ENCODE measurements around the gene TRAPPC3. TPM values are rescaled to one million over a fixed set of nuclear protein-coding genes. Genes with fewer than 3 reads are reported as not detected.

TRAPPC3 gene
- total RNA-seq, 1 donor from 2014 or later, result 74.4 TPM

DNA sequence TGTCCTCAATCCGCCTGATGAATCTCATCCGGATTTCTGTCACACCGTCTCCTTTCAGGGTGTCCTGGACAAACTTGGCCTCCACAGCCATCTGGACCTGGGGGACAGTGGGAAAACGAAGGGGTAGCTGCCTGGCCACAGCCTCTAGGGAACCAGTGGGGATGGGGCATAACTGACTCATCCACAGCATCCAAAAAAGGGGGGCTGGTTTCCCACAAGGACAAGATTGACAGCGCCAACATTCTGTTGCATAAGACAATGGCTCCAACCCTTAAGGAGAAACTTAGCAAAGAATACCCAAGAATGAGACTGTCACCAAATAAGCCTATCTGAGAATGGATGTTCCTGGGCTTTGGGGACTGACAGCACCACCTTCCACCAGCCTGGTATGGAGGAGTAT lies 12.1 kb downstream of the TRAPPC3 start:
- Mint-ChIP-seq H3K4me1 (ENCODE audit: low read depth) (peaks cover 21% of the 10 kb centered on the region), H3K27me3 (ENCODE audit: insufficient read depth) (no peaks in the 10 kb centered on the region), H3K9me3 (no peaks in the 10 kb centered on the region), H3K36me3 (ENCODE audit: low read depth) (peaks cover 14% of the 10 kb centered on the region), H3K4me3 (no peak overlapping the region), H3K27ac (no peak overlapping the region)
- intact Hi-C loops (cut with micrococcal nuclease), result no loop called here
- DNase-seq (ENCODE audit: low spot score), result no peak

DNA sequence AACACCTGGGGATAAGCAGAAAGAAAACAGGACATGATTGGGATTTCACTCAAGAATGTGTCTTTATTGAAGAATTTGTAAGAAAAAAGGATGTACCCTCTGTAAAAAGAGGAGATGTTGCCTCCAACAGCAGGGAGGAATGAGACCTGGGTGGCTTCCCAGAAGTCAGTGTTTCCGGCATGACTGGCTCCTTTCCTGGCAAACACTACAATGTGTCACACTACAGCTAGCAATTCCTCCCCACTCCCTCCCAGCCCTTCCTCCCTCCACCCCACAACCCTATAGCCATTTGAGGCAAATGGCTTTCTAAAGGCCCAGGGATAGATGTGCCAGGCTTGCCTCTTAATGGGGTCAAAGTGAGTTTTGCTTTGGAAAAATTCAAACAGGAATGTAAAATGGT lies 12.8 kb downstream of the TRAPPC3 start:
- H3K4me1 Mint-ChIP-seq (ENCODE audit: low read depth), result peaks cover 16% of the 10 kb centered on the region
- peaks cover 12% of the 10 kb centered on the region for H3K36me3 Mint-ChIP-seq (ENCODE audit: low read depth)
- H3K27me3 Mint-ChIP-seq (ENCODE audit: insufficient read depth), result no peaks in the 10 kb centered on the region
- H3K4me3 Mint-ChIP-seq, result no peak overlapping the region
- no peak overlapping the region for H3K27ac Mint-ChIP-seq
- intact Hi-C loops (cut with micrococcal nuclease), result no loop called here
- DNase-seq (ENCODE audit: low spot score), result no peak
- no peaks in the 10 kb centered on the region for H3K9me3 Mint-ChIP-seq

GRCh38 chr1:36135796-36136195 lies 13.5 kb downstream of the TRAPPC3 start:
- H3K4me3 Mint-ChIP-seq, result no peak overlapping the region
- peaks cover 12% of the 10 kb centered on the region for H3K36me3 Mint-ChIP-seq (ENCODE audit: low read depth)
- intact Hi-C loops (cut with micrococcal nuclease), result no loop called here

GRCh38 chr1:36135330-36135667 lies 14.0 kb downstream of the TRAPPC3 start:
- peaks cover 12% of the 10 kb centered on the region for H3K36me3 Mint-ChIP-seq (ENCODE audit: low read depth)
- H3K9me3 Mint-ChIP-seq, result no peaks in the 10 kb centered on the region
- H3K27ac Mint-ChIP-seq, result no peak overlapping the region
- no peak overlapping the region for H3K4me3 Mint-ChIP-seq
- H3K4me1 Mint-ChIP-seq (ENCODE audit: low read depth), result peaks cover 5% of the 10 kb centered on the region
- intact Hi-C loops (cut with micrococcal nuclease), result no loop called here
- no peak for DNase-seq (ENCODE audit: low spot score)
- H3K27me3 Mint-ChIP-seq (ENCODE audit: insufficient read depth), result no peaks in the 10 kb centered on the region

More at GRCh38 chr1:36135796-36136195, 13.5 kb downstream of the TRAPPC3 start:
- no peak for DNase-seq (ENCODE audit: low spot score)
- Mint-ChIP-seq H3K27me3 (ENCODE audit: insufficient read depth) (no peaks in the 10 kb centered on the region), H3K4me1 (ENCODE audit: low read depth) (peaks cover 10% of the 10 kb centered on the region), H3K27ac (no peak overlapping the region), H3K9me3 (no peaks in the 10 kb centered on the region)

GRCh38 chr1:36134505-36135329 lies 14.6 kb downstream of the TRAPPC3 start:
- H3K36me3 Mint-ChIP-seq (ENCODE audit: low read depth), result peaks cover 9% of the 10 kb centered on the region
- H3K4me3 Mint-ChIP-seq, result no peak overlapping the region
- H3K27ac Mint-ChIP-seq, result no peak overlapping the region
- no peaks in the 10 kb centered on the region for H3K4me1 Mint-ChIP-seq (ENCODE audit: low read depth)
- no peaks in the 10 kb centered on the region for H3K27me3 Mint-ChIP-seq (ENCODE audit: insufficient read depth)
- intact Hi-C loops (cut with micrococcal nuclease), result loop anchor here (1.0 kb wide), 1 partner anchor 35 kb away; no protein-coding TSS in a partner anchor
- DNase-seq (ENCODE audit: low spot score), result no peak
- H3K9me3 Mint-ChIP-seq, result no peaks in the 10 kb centered on the region

DNA sequence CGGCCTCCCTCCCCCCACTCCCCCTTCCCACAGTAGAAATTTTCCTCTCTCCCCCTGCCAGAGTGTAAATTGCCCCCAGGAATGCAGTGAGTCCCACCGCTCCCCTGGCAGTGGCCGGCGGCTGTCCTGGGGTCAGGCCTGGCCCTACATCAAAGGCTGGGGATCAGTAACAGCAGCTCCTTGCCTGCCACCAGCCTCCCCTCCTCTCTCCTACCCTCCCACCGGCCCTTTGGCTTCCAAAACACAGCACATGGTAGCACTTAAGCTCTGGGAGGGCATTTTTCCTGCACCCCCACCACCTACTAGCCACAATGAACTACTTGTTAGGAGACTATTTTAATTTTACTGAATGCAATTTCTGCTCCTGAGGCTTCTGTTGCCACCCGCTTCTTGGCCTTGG lies 15.3 kb downstream of the TRAPPC3 start:
- Mint-ChIP-seq H3K27ac (no peak overlapping the region), H3K4me1 (ENCODE audit: low read depth) (no peaks in the 10 kb centered on the region), H3K36me3 (ENCODE audit: low read depth) (peaks cover 5% of the 10 kb centered on the region), H3K4me3 (no peak overlapping the region), H3K9me3 (no peaks in the 10 kb centered on the region), H3K27me3 (ENCODE audit: insufficient read depth) (peaks cover 3% of the 10 kb centered on the region)
- intact Hi-C loops (cut with micrococcal nuclease), result loop anchor here (1.0 kb wide), 1 partner anchor 35 kb away; no protein-coding TSS in a partner anchor
- DNase-seq (ENCODE audit: low spot score), result no peak

DNA sequence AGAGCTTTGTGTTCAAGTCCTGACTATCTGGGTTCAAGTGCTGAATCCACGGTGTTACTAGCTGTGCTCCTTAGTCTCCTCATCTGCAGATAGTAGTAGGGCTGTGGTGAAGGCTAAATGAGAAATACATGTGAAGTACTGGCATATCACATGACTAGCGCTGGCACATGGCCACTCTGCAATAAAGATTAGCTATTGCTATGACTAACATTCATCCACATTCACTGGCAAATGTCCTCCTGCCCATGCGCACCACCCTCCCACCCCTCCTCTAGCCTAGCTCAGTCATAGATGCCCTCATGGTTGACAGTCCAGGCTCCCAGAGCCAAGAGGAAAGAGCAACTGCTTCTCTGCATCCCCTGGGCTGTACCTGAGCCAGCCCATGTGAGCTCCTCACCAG lies 15.8 kb downstream of the TRAPPC3 start:
- H3K27me3 Mint-ChIP-seq (ENCODE audit: insufficient read depth), result peaks cover 3% of the 10 kb centered on the region
- intact Hi-C loops (cut with micrococcal nuclease), result no loop called here

DNA sequence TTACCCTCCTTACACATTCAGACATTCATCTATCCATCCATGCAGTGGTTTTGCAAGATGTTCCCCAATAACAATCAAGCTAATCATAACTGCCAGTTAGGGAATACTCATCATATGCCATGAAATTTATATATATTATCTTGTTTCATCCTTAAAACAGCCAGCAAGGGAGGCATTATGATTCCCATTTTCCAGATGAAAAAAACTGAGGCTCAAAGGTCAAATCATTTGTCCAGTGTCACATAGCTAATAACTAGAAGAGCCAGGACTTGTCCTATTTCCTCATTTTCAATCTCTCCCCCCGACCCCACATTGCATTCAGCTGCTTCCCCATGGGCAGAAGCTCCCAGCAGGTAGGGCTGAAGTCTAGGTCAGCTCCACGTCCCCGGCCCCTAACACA lies 17.3 kb downstream of the TRAPPC3 start:
- intact Hi-C loops (cut with micrococcal nuclease), result no loop called here
- H3K27ac Mint-ChIP-seq, result no peak overlapping the region
- H3K9me3 Mint-ChIP-seq, result no peaks in the 10 kb centered on the region
- peaks cover 3% of the 10 kb centered on the region for H3K27me3 Mint-ChIP-seq (ENCODE audit: insufficient read depth)
- DNase-seq (ENCODE audit: low spot score), result no peak
- no peak overlapping the region for H3K4me3 Mint-ChIP-seq
- H3K36me3 Mint-ChIP-seq (ENCODE audit: low read depth), result no peaks in the 10 kb centered on the region
- H3K4me1 Mint-ChIP-seq (ENCODE audit: low read depth), result no peaks in the 10 kb centered on the region

More for the DNA sequence above, 15.8 kb downstream of the TRAPPC3 start:
- peaks cover 5% of the 10 kb centered on the region for H3K36me3 Mint-ChIP-seq (ENCODE audit: low read depth)
- no peak for DNase-seq (ENCODE audit: low spot score)
- H3K4me3 Mint-ChIP-seq, result no peak overlapping the region
- no peaks in the 10 kb centered on the region for H3K4me1 Mint-ChIP-seq (ENCODE audit: low read depth)
- no peak overlapping the region for H3K27ac Mint-ChIP-seq
- no peaks in the 10 kb centered on the region for H3K9me3 Mint-ChIP-seq

- no peak overlapping the region for H3K4me3 Mint-ChIP-seq
- intact Hi-C loops (cut with micrococcal nuclease), result no loop called here
- no peak for DNase-seq (ENCODE audit: low spot score)
- no peaks in the 10 kb centered on the region for H3K4me1 Mint-ChIP-seq (ENCODE audit: low read depth)
- no peaks in the 10 kb centered on the region for H3K36me3 Mint-ChIP-seq (ENCODE audit: low read depth)
- H3K27me3 Mint-ChIP-seq (ENCODE audit: insufficient read depth), result peaks cover 21% of the 10 kb centered on the region
- no peak overlapping the region for H3K27ac Mint-ChIP-seq
- H3K9me3 Mint-ChIP-seq, result no peaks in the 10 kb centered on the region
These were observed 20.4 kb downstream of the TRAPPC3 start for GRCh38 chr1:36128905-36129206.

DNA sequence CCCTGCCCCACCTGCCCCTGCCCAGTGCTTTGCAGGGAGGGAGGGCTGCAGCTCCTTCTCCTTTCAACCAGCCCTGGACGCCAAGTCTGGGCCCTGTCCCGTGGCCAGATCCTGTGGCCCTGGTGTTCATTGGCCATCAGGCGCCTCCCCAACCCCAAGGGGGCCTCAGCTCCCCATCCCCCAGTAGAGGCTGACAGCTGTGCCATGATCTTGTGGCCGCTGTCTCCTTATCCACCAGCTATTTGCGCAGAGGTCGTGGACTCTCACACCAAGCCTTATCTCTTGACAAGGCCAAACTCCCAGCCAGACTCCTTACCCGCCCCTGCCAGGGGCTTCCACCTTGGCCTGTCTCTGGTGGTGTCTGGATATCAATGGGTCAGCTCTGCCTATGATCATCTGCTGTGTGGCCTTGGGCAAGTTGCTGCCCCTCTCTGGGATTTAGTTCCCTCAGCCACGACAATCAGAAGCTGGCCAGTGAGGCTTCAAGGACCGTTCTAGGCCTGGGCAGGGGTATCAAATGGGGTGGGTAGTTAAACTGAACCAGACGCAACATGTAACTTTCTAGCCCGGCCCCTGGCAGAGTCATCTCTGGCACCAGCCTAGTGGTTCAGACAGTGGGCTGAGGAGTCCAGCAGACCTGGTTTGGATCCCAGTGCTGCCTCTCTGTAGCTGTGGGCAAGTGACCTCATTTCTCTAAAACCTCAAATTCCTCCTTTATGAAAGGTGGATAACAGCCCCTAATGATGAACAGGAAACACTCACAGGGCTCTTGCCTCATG lies 21.0 kb downstream of the TRAPPC3 start:
- no peak for DNase-seq (ENCODE audit: low spot score)
- no peak overlapping the region for H3K4me3 Mint-ChIP-seq
- H3K27me3 Mint-ChIP-seq (ENCODE audit: insufficient read depth), result peaks cover 23% of the 10 kb centered on the region
- H3K27ac Mint-ChIP-seq, result no peak overlapping the region
- peaks cover 5% of the 10 kb centered on the region for H3K4me1 Mint-ChIP-seq (ENCODE audit: low read depth)
- H3K36me3 Mint-ChIP-seq (ENCODE audit: low read depth), result no peaks in the 10 kb centered on the region
- H3K9me3 Mint-ChIP-seq, result no peaks in the 10 kb centered on the region
- intact Hi-C loops (cut with micrococcal nuclease), result no loop called here

DNA sequence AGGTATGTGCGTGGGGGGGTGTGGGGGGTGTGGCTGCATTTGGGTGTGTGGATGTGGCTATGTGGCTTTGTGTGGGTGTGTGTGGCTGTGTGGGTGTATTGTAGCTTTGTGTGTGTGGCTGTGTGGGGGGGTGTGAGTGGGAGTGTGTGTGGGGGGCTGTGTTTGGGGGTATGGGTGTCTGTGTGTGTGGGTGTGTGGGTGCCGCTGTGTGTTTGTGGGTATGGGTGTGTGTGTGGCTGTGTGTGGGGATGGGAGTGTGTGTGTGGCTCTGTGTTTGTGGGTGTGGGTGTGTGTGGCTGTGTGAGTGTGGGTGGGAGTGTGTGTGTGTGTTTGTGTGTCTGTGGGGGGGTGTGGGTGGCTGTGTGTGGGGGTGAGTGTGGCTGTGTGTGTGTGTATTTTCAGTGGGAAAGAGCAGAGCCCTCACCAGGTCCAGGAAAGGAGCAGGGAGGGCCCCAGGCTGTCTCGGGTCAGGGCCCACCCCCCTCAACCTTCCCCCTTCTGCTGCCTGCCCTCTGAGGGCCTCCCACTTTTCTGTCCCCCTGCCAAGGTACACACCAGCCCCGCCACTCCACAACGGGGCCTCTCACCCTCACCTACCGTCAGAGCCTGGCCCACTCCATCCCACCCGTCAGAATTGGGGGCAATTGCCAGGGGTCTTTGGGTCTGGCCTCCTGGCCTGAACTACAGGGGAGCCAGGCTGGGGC lies 22.3 kb downstream of the TRAPPC3 start:
- peaks cover 6% of the 10 kb centered on the region for H3K4me1 Mint-ChIP-seq (ENCODE audit: low read depth)
- peaks cover 32% of the 10 kb centered on the region for H3K27me3 Mint-ChIP-seq (ENCODE audit: insufficient read depth)
- H3K4me3 Mint-ChIP-seq, result no peak overlapping the region
- no peaks in the 10 kb centered on the region for H3K9me3 Mint-ChIP-seq
- no peaks in the 10 kb centered on the region for H3K36me3 Mint-ChIP-seq (ENCODE audit: low read depth)
- no peak for DNase-seq (ENCODE audit: low spot score)
- H3K27ac Mint-ChIP-seq, result no peak overlapping the region
- intact Hi-C loops (cut with micrococcal nuclease), result no loop called here

DNA sequence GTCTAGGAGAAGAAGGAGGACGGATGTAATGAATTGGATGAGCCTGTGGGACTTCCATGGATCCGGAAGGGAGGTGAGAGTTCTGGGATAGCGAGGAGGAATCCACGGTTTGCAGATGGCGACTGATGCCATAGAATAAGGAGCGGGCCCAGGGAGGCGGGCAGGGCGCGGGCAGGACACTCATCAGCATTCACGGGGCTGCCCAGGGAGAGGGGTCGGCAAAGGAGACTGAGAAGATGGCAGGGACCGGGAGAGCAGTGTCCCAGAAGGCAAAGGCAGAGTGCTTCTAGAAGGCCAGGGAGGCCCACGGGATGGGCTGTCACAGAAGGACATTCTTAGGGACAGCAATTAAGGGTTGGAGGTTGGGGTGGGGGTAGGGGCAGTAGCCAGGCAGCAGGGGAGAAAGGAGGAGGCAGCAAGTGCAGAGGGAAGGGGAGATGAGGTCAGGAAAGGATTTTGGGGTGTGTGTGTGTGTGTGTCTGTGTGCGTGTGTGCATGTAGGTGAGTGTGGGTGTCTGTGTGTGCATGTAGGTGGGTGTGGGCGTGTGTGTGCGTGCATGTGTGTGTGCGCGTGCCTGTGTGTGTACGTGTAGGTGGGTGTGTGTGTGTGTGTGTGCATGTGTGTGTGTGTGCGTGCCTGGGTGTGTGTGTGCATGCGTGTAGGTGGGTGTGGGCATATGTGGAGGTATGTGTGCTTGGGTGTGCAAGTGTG lies 23.1 kb downstream of the TRAPPC3 start:
- Mint-ChIP-seq H3K9me3 (no peaks in the 10 kb centered on the region), H3K27ac (no peak overlapping the region), H3K27me3 (ENCODE audit: insufficient read depth) (peaks cover 32% of the 10 kb centered on the region), H3K4me1 (ENCODE audit: low read depth) (peaks cover 6% of the 10 kb centered on the region), H3K36me3 (ENCODE audit: low read depth) (no peaks in the 10 kb centered on the region), H3K4me3 (no peak overlapping the region)
- intact Hi-C loops (cut with micrococcal nuclease), result no loop called here
- no peak for DNase-seq (ENCODE audit: low spot score)

Data from activated T-helper 1 cell treated with anti-CD3 and anti-CD28 coated beads, Interleukin-12 subunit alpha, Interleukin-12 subunit beta, Interleukin-2, Interleukin-4 antibody, amounts not matched to agents 30 ng/mL and 10 ng/mL and 1 ng/mL, durations not matched to agents 14 hours and 24 hours and 36 hours (primary cell).